ENCODE data around the gene RGS21. TPM values are rescaled to one million over a fixed set of nuclear protein-coding genes. Genes with fewer than 3 reads are reported as not detected.

The RGS21 gene
- total RNA-seq, 6 experiments from 2014 or later: not detected

GRCh38 chr1:192378878-192379277, 62.1 kb downstream of the RGS21 start:
- Histone ChIP-seq H3K27ac (no peak overlapping the region), H3K9me3 (no peaks in the 10 kb centered on the region), H3K4me1 (no peaks in the 10 kb centered on the region), H3K27me3 (no peaks in the 10 kb centered on the region), H3K4me3 (no peak overlapping the region), H3K36me3 (no peaks in the 10 kb centered on the region)
- TF ChIP-seq POLR2A (IDR thresholded peaks at IDR 0.05) (no peak), CTCF (IDR thresholded peaks at IDR 0.05) (no peak)
- intact Hi-C loops (cut with DNase I): no loop called here
- DNase-seq (no peak), ATAC-seq (no peak)

GRCh38 chr1:192379554-192379953, 62.8 kb downstream of the RGS21 start:
- Histone ChIP-seq H3K9me3 (no peaks in the 10 kb centered on the region), H3K27ac (no peak overlapping the region), H3K36me3 (no peaks in the 10 kb centered on the region), H3K27me3 (no peaks in the 10 kb centered on the region), H3K4me1 (no peaks in the 10 kb centered on the region), H3K4me3 (no peak overlapping the region)
- no peak for DNase-seq
- intact Hi-C loops (cut with DNase I): no loop called here
- no peak for ATAC-seq
- 42% methylated on average over 2 of the region's 2 CpGs for WGBS (ENCODE audit: insufficient coverage, low coverage, low lambda C conversion rate, missing lambda C conversion rate)
- no peak for TF ChIP-seq CTCF (IDR thresholded peaks at IDR 0.05)
- TF ChIP-seq POLR2A (IDR thresholded peaks at IDR 0.05): no peak

DNA sequence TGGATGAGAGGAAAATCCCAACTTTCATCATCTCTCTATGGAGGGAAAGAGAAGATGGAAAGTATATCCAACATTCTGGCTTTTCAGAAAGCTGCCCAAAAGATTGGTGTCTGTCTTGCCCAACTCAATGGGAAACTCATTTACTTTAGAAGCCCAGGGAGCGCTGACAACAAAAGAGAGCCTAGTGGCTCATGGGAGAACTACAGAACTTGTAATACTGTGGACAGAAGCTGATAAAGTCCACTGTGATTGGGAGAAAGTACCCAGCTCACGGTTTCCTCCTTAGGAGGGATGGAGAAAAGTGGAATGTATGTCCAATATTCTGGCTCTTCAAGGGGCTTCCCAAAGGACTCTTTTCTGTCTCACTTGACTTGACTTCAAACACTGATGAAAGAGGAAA, 66.0 kb downstream of the RGS21 start:
- no peaks in the 10 kb centered on the region for H3K27me3 ChIP-seq
- H3K36me3 ChIP-seq: no peaks in the 10 kb centered on the region
- H3K4me1 ChIP-seq: no peaks in the 10 kb centered on the region
- no peak overlapping the region for H3K27ac ChIP-seq
- TF ChIP-seq POLR2A (IDR thresholded peaks at IDR 0.05): no peak
- TF ChIP-seq CTCF (IDR thresholded peaks at IDR 0.05): no peak
- H3K4me3 ChIP-seq: no peak overlapping the region
- intact Hi-C loops (cut with DNase I): no loop called here
- DNase-seq (no peak), ATAC-seq (no peak)
- H3K9me3 ChIP-seq: no peaks in the 10 kb centered on the region
- 60% methylated on average over 2 of the region's 2 CpGs for WGBS (ENCODE audit: insufficient coverage, low coverage, low lambda C conversion rate, missing lambda C conversion rate)

DNA sequence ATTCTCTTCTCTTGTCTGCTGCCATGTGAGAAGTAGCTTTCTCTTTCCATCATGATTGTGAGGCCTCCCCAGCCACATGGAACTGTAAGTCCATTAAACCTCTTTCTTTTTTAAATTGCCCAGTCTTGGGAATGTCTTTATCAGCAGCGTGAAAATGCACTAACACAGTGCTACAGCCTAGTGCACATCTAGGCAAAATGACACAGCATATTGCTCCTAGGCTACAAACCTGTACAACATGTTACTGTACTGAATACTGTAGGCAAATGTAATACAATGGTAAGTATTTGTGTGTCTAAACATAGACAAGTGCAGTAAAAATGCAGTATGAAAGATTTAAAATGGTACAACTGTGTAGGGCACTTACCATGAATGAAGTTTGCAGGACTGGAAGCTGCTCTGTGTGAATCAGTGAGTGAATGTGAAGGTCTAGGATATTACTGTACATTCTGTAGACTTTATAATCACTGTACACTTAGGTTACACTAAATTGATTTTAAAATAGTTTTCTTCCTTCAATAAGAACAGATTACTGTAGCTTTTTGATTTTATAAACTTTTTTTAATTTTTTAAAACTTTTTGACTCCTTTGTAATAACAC, 69.4 kb downstream of the RGS21 start:
- Histone ChIP-seq H3K27ac (no peak overlapping the region), H3K27me3 (no peaks in the 10 kb centered on the region), H3K36me3 (no peaks in the 10 kb centered on the region), H3K9me3 (no peaks in the 10 kb centered on the region), H3K4me3 (no peak overlapping the region), H3K4me1 (no peaks in the 10 kb centered on the region)
- intact Hi-C loops (cut with DNase I): no loop called here
- DNase-seq: no peak
- TF ChIP-seq CTCF (IDR thresholded peaks at IDR 0.05): no peak
- ATAC-seq: no peak
- 64% methylated on average over 1 of the region's 1 CpG for WGBS (ENCODE audit: insufficient coverage, low coverage, low lambda C conversion rate, missing lambda C conversion rate)

- 39% methylated on average over 2 of the region's 2 CpGs for WGBS (ENCODE audit: insufficient coverage, low coverage, low lambda C conversion rate, missing lambda C conversion rate)
- ATAC-seq (no peak), DNase-seq (no peak)
- no peak overlapping the region for H3K27ac ChIP-seq
- intact Hi-C loops (cut with DNase I): no loop called here
- H3K36me3 ChIP-seq: no peaks in the 10 kb centered on the region
- no peaks in the 10 kb centered on the region for H3K9me3 ChIP-seq
- H3K4me3 ChIP-seq: no peak overlapping the region
- H3K27me3 ChIP-seq: no peaks in the 10 kb centered on the region
- TF ChIP-seq POLR2A (IDR thresholded peaks at IDR 0.05): no peak
- TF ChIP-seq CTCF (IDR thresholded peaks at IDR 0.05): no peak
- no peaks in the 10 kb centered on the region for H3K4me1 ChIP-seq
Measured at GRCh38 chr1:192395211-192395610, 78.4 kb downstream of the RGS21 start.

Data from right lobe of liver (tissue), 6 donors.